GM12865 (cell line): ENCODE measurements around the gene UBE2M.

Source experiments
- DNase-seq: peaks from one replicate; pipeline ENCODE4 v3.0.0; 2010; ENCODE audit warnings: low read depth
- H3K4me3 ChIP-seq: 2 replicates; pipeline ENCODE4 v1.5.1; 2011; ENCODE audit warnings: mild to moderate bottlenecking, low read depth, low read length, control low read depth
- TF ChIP-seq, protein P1 (sequence below): IDR thresholded peaks from 2 replicates; pipeline ENCODE4 v1.5.1; 2011; ENCODE audit warnings: low read length, control low read depth, low read depth, inconsistent platforms; ENCODE audit not compliant: insufficient read depth; ENCODE audit errors: missing control alignments

UBE2M gene

DNA sequence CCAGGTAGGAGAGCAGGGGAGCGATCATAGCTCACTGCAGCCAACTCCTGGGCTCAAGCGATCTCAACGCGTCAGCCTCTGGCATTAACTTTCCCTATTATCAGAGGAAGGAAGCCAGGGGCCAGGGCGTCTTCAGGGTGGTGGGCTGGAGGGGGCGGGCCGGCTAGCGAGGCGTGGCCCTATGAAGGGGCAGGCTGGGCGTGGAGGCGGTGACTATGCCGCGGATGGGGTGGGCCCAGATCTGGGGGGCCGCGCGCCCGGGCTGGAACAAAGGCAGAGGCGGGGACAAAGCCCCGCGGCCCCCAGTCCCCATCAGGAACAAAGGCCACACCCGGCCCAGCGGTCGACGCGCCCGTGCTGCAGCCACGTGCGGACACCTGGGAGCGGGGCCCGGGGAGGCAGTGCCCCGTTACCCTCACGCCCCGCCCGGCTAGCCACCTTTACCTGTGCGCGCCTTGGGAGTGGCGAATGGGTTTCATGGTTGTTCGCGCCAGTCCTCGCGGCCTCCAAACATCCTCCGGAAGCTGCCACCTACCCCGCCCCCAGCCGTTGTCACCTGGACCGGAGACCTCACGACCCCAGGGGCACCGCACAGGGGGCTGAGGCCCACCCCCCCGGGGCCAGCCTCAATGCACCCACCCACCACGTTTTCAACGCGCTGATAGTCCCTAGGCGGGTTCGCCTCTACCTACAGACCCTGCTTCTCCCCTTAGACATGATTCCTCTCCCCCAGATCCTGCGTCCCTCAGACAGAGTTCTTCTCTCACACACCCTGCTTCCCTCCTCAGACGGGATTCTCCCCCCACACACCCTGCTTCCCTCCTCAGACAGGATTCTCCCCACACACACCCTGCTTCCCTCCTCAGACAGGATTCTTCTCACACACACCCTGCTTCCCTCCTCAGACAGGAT, 19.9 kb downstream of the UBE2M start:
- peak overlapping the region; percentile 49 for H3K4me3 ChIP-seq
- TF ChIP-seq, protein P1, sequence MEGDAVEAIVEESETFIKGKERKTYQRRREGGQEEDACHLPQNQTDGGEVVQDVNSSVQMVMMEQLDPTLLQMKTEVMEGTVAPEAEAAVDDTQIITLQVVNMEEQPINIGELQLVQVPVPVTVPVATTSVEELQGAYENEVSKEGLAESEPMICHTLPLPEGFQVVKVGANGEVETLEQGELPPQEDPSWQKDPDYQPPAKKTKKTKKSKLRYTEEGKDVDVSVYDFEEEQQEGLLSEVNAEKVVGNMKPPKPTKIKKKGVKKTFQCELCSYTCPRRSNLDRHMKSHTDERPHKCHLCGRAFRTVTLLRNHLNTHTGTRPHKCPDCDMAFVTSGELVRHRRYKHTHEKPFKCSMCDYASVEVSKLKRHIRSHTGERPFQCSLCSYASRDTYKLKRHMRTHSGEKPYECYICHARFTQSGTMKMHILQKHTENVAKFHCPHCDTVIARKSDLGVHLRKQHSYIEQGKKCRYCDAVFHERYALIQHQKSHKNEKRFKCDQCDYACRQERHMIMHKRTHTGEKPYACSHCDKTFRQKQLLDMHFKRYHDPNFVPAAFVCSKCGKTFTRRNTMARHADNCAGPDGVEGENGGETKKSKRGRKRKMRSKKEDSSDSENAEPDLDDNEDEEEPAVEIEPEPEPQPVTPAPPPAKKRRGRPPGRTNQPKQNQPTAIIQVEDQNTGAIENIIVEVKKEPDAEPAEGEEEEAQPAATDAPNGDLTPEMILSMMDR: no peak
- peak; percentile 19 for DNase-seq

DNA sequence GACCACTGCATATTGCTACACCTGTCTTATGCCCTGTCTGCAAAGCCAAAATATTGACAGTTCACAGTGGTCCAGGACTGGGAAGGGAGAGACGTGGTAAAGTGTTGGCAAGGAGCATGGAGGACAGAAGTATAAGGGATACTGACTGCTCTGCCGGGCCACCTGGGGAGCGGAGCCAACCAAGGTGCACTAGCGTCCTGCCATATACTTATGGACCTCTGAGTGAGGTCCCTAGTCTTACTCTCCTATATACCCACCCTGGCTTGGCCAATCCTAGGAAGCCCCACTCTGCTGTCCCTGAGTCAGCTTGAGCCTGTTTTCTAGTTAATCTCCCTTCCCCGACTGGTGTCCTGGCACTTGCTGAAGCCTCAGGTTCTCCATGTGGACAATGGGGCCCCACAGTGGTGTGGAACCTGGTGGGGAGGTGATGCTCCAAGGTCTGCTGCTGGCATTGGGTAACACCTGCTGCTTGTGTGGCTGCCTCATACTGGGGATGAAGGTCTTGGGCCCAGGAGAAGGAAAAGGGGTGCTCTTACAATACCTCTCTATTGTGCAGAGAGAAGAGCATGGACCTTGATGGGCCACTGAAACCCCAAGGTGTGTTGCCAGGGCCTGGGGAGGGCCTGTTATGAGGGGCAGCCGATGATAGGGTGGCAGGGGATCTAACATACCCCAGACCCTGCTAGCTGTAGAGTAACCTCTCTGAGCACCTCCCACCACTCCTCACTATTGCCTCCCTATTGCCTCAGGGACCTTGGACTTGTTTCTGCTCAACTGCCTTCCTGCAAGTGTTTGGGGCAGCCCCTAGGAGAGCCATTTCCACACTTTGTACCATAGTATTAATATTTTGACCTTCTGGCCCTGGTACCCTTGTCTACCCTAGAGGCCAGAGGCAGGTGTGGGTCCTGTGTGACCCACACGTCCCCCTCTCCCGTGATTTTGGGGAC, 21.3 kb downstream of the UBE2M start:
- no peak for DNase-seq
- H3K4me3 ChIP-seq: no peak overlapping the region
- TF ChIP-seq, protein P1: no peak

DNA sequence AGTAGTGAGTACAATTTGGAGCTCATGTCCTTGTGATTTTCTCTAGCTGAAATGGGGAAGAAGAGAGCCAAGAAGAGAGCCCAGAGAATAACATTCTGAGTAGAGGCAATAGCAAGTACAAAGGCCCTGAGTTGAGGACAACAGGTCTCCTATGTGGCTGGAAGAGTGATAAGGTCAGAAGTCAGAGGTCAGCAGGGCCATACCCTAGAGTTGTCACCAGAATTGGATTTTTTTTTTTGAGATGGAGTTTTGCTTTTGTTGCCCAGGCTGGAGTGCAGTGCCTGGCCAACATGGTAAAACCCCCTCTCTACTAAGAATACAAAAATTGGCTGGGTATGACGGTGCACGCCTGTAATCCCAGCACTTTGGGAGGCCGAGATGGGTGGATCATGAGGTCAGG, 22.6 kb downstream of the UBE2M start:
- no peak overlapping the region for H3K4me3 ChIP-seq
- TF ChIP-seq, protein P1: no peak
- DNase-seq: no peak

DNA sequence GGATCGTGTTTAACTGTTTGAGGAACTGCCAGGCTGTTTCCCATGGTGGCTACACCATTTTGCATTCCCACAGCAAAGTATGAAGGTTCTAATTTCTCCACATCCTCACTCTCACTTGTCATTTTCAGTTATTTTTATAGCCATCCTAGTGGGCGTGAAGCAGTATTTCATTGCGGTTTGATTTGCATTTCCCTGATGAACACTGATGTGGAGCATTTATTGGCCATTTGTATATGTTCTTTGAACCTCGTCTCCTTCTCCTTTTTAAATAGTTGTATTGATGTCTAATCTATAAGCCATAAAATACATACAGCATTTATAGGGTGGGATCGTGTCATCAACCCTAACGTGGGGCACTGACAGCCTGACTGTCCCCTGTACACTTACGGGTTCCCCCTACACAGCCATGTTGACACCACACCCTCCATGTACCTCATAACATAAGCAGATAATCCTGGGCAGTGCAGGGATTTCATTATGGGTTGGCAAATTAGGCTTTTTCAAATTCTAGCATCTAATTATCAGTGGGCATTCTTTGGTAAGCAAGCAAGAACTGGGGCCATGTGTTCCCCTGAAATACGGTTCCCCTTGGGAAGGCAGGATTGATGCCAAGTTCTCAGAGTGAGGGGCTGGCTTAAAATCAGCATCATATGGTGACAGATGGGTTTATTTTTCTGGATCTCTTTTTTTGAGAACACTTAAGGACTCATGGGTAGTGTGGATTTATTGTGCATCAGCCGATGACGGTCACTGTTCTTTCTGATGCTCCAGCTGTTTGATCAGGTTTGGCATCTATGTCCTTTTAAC, 27.2 kb downstream of the UBE2M start:
- DNase-seq: no peak
- no peak overlapping the region for H3K4me3 ChIP-seq
- TF ChIP-seq, protein P1: no peak

DNA sequence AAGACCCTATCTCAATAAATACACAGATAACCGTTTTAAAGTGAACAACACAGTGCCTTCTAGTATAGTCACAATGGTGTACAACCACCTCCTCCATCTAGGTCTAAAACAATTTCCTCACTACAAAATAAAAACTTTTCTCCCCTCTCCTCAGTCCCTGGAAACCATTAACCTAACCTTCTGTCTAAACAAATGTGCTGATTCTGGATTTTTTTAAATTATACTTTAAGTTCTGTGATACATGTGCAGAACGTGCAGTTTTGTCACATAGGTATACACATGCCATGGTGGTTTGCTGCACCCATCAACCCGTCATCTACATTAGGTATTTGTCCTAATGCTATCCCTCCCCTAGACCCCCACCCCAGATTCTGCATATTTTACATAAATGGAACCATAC, 29.0 kb downstream of the UBE2M start:
- DNase-seq: no peak
- no peak overlapping the region for H3K4me3 ChIP-seq
- TF ChIP-seq, protein P1: no peak

DNA sequence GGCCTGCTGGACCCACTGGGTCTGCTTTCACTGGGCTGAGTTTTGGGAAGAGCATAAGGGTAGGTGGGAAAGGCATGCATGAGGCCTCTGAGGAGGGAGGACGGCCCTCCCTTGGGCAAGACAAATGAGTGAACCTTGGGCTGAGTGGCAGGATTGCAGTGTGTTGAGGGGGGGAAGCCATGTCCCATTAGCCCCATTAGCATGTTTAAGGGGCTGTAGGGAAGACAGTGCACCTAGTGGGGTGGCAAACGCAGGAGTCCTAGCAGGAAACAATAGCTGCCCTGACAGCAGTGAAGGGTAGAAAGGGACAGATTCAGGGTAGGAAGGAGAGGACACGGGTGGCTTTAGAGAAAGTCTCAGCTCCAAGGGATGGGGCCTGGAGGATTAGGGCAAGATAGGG, 35.7 kb downstream of the UBE2M start:
- no peak overlapping the region for H3K4me3 ChIP-seq
- TF ChIP-seq, protein P1: no peak
- no peak for DNase-seq
